Activated CD4-positive, alpha-beta T cell treated with anti-CD3 and anti-CD28 coated beads, Interleukin-2, amount 50 U/mL, for 24 hours (primary cell): Measurements from ENCODE around the gene NKD1.
A peak's percentile ranks its signal among the peaks of the same experiment; 100 is the strongest.

Experiments used
- DNase-seq, 2 donors: peaks; one replicate each; pipeline ENCODE4 v3.0.0-alpha.2; 2020; ENCODE audit warnings: low read depth in 1 of 2, low spot score in 1 of 2

The NKD1 gene

DNA sequence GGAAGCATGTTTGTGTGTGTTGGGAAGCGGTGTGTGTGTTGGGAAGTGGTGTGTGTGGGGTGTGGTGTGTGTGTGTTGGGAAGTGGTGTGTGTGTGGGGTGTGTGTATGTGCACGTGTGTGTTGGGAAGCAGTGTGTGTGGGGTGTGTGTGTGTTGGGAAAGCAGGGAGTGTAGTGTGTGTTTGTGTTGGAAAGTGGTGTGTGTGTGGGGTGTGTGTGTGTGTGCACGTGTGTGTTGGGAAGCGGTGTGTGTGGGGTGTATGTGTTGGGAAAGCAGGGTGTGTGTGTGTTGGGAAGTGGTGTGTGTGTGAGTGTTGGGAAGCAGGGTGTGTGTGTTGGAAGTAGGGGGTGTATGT, 144.4 kb downstream of the NKD1 start:
- DNase-seq = no peak

DNA sequence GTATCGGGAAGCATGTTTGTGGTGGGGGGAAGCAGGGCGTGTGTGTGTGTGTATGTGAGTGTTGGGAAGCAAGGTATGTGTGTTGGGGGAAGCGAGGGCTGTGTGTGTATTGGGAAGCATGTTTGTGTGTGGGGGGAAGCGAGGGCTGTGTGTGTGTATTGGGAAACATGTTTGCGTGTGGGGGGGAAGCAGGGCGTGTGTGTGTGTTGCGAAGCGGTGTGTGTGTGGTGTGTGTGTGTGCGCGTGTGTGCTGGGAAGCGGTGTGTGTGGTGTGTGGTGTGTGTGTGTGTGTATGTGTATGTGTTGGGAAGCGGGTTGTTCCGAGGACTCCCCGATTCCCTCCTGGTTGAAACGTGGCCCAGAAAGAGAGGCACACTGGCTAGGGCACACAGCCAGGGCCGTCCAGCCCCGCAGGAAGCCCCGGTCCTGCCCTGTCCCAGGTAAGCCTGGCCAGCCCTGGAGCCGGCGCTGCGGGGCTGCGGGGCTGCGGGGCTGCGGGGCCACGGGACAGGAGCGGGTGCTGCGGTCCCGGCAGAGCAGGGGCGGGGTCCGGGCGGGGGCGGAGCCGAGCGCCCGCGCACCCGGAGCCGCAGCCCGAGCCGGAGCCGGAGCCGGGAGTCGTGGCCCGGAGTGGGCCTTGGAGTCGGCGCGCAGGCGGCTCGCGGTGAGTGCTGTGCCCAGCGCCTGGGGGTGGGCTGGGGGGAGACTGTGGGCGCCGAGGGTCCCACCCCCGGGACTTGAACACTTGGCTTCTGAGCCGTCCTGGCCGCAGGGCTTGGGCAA, 145.0 kb downstream of the NKD1 start, which contains the start of gene NOD2:
Gene NOD2 (plus strand): TSS at position 608 of the 783 bp plus-strand sequence. CDS start 5,890 bp downstream, outside the sequence.
- no peak for DNase-seq

DNA sequence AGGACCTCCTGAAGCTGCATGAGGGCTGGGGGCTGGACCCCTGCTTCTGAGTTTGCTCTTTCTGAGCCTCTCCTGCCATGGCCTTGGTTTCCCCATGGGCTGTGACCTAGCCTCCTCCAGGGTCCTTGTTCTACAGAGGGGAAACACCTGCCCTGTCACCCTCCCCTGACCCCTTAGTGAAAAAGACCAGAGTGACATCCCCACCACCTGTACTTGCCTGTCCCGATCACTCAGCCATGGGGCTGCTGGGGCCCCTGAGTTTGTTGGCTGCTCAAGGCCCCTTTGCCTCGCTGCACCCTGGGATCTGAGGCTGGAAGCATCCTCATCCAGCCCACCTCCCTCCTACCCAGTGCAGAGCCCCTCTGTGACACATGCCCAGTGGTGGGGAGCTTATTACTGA, 146.0 kb downstream of the NKD1 start:
- no peak for DNase-seq

DNA sequence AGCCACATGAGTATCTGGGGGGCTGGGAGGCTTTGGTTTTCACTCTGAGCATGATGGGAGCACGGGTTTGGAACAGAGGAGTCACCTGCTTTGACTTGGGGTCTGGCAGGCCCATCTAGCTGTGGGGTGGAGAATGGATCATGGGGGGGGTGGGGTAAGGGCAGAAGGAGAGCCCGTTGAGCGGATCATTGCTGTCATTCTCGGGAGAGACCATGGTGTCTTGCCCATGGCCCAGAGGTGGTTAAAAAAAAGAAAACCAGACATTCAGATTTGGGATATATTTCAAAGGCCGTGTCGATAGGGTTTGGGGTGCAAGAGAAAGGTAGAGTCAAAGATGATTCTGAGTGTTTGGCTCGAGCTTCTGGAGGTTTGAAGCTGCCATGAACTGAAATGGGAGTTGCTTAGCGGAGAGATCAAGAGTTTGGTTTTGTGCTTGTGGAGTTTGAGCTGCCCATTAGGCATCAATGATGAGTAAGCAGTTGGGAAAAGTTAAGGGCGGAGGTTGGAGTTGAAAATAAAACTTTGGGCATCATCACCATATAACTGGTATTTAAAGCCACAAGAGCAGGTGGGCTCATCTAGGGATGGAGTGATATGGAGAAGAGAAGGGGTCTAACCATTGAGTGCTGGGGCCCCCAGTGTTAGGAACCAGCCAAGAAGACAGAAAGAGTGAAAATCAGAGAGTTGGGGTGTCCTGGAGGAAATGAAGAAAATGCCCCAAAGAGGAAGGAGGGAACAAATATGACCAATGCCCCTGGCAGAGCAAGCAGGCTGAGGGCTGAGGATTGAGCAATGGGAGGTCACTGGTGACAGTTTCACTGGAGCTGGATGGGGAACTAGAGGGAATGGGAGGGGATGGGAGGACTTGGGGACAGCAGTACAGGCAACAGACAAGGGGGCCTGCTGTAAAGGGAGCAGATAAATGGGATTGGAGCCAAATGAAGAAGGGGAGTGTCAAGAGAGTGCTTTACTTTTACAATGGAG, 147.1 kb downstream of the NKD1 start:
- DNase-seq = no peak

DNA sequence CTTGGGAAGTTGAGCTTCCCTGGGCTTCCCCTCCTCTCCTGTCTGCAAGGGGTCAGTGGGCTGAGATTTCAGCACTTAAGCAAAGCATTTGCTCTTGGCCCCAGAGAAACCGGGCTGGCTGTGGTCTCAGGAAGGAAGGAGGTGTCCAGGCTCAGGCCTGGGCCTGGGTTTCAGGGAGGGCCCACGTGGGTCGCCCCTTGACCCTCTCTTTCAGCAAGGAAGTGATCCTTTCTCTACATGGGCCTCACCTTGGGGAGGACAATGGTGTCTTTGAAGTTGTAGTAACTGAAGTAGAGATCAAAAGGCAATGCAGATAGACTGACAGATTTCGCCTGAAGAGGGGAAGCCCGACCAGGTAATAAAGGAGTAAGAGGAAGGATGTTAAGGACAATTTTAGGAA, 147.9 kb downstream of the NKD1 start:
- no peak for DNase-seq

DNA sequence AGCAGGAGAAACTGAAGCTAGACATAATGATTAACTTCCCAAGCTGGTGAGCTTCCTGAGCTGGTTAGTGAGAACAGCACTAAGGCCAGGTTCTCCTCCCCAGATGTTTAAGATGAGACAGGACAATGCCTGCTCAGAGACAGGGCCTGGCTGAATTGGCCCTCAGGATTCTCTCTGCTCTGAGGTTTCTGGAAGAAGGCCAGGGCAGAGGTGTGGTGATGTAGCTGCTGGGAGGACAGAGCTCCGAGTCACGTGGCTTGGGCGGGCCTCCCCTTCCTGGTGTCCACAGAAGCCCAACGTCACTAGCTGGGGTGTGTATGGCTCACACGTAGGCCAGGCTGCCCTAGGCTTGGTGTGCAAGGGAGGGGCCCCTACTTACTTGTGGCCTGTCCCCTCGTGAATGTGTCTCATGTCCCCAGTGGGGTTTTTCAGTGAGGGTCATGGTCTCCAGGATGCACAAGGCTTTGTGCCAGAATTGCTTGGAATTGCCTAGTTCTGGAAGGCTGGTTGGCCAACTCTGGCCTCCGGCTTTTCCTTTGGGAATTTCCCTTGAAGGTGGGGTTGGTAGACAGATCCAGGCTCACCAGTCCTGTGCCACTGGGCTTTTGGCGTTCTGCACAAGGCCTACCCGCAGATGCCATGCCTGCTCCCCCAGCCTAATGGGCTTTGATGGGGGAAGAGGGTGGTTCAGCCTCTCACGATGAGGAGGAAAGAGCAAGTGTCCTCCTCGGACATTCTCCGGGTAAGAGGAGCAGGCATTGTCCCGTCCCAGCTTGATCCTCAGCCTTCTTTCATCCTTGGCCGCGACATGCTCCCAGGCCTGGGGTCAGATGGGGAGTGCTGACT, 148.6 kb downstream of the NKD1 start:
- DNase-seq = no peak

DNA sequence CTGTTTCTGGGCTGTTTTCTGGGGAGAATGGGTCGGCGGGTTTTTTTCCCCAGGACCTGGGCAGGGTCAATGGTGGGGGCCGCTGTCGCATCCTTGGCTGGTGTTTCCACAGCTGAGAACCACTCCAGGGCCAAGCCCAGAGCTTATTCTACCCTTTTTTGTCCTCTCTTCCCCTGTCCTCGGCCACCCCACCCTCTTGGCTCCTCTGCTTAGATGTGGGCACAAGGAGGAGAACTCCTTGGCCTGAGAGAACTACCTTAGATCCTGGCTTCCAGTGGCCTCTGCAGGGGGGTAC, 149.2 kb downstream of the NKD1 start:
- no peak for DNase-seq

DNA sequence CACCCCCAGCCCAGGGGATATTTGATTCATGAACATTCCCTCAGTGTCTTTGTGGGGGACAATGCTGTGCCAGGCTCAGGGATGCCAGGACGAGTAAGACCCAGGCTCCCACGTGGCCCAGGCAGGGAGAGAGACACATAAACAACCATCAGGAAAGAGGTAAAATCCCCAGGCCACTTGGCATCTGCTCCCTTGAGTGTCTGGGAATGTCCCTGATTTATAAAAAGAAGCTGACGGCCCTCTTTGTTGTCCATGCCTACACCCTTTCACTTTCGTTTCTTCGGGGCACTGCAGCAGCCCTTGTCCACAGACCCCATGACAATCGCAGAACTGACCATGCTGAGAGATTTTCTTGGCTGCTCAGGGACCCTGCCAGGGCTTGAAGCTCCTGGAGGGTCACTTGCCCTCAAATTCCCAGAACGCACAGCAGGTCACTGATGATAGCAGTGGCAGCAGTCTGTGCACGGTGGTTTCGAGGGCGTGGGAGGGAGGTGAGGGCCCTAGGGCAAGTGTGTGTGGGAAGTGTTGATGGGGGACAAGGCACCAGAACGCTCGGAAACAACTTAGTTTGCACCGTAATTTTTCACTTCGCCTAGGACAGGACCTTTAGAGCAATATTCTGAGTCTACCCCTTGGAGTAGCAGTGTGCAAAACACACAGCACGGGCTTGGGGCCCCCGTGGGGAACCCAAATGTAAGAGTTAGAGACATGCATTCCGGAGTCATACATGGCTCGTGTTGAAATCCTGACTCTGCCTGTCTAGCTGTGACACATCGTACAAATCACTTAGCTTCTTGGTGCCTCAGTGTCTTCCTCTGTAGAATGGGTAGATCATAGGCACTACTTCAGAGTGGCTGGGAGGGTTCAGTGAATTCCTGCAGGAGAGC, 149.9 kb downstream of the NKD1 start:
- peak; percentile 42 for DNase-seq
